CD4-positive, CD25-positive, alpha-beta regulatory T cell (primary cell): ENCODE measurements around the gene BIRC2. TPM values are rescaled to one million over a fixed set of nuclear protein-coding genes. Genes with fewer than 3 reads are reported as not detected.

ENCODE experiments used
- ATAC-seq, 2 donors: fragments of 150-1000 bp; cut with Tn5 transposase; one replicate each; pipeline ENCODE4 v1.10.0; 2021; ENCODE audit warnings: low read depth in 2 of 2, moderate number of reproducible peaks in 2 of 2, moderate library complexity in 1 of 2
- DNase-seq, 3 donors: peaks; one replicate each; pipeline versions ENCODE4 v3.0.0 to v3.0.0-alpha.2; 2012 to 2022; ENCODE audit warnings: mixed read lengths in 1 of 3
- H3K27ac ChIP-seq: one replicate; pipeline ENCODE4 v1.7.0; 2013; ENCODE audit warnings: mild to moderate bottlenecking, low read length; ENCODE audit not compliant: insufficient read depth, poor library complexity, severe bottlenecking
- H3K27me3 ChIP-seq: one replicate; pipeline ENCODE4 v1.7.0; 2013; ENCODE audit warnings: low read length; ENCODE audit not compliant: control insufficient read depth, insufficient read depth
- H3K36me3 ChIP-seq: one replicate; pipeline ENCODE4 v1.7.0; 2013; ENCODE audit warnings: mild to moderate bottlenecking, low read length, moderate library complexity; ENCODE audit not compliant: control insufficient read depth, insufficient read depth
- H3K4me1 ChIP-seq: 2 replicates; pipeline ENCODE4 v1.7.0; 2013; ENCODE audit warnings: mild to moderate bottlenecking, low read length; ENCODE audit not compliant: insufficient read depth, control insufficient read depth, poor library complexity, severe bottlenecking
- H3K4me3 ChIP-seq: one replicate; pipeline ENCODE4 v1.7.0; 2013; ENCODE audit warnings: low read depth, mild to moderate bottlenecking, low read length, moderate library complexity
- H3K9me3 ChIP-seq, 2 experiments: 1 replicate in 1 of 2; 2 replicates in 1 of 2; pipeline ENCODE4 v1.7.0; 2013; ENCODE audit warnings: low read length in 2 of 2, mild to moderate bottlenecking in 1 of 2, moderate library complexity in 1 of 2; ENCODE audit not compliant: control insufficient read depth in 2 of 2
- H3K27ac Mint-ChIP-seq, 3 donors: one replicate each; pipeline ENCODE4 v1.8.0; 2020 to 2022; ENCODE audit warnings: mild to moderate bottlenecking in 3 of 3, mixed read lengths in 3 of 3, moderate library complexity in 2 of 3
- H3K27me3 Mint-ChIP-seq: one replicate; pipeline ENCODE4 v1.8.0; 2022; ENCODE audit warnings: mild to moderate bottlenecking, mixed read lengths
- H3K36me3 Mint-ChIP-seq: one replicate; pipeline ENCODE4 v1.8.0; 2020; ENCODE audit warnings: mixed read lengths
- H3K4me1 Mint-ChIP-seq, 4 donors: one replicate each; pipeline ENCODE4 v1.8.0; 2020 to 2022; ENCODE audit warnings: mixed read lengths in 4 of 4, mild to moderate bottlenecking in 1 of 4
- H3K4me3 Mint-ChIP-seq, 4 donors: one replicate each; pipeline ENCODE4 v1.8.0; 2020 to 2022; ENCODE audit warnings: mild to moderate bottlenecking in 4 of 4, mixed read lengths in 4 of 4, moderate library complexity in 3 of 4
- H3K9me3 Mint-ChIP-seq, 7 donors: one replicate each; pipeline ENCODE4 v1.8.0; 2020 to 2022; ENCODE audit warnings: mixed read lengths in 7 of 7, mild to moderate bottlenecking in 3 of 7, moderate library complexity in 2 of 7
- polyA plus RNA-seq, 4 donors: library from polyadenylated mRNA; unstranded; fragments of 300-500 nt; fragmentation: Illumina TruSeq; gene quantifications; one replicate each; pipeline ENCODE4 v1.2.3, GENCODE V29; 2021
- total RNA-seq: library from RNA; stranded (reverse); gene quantifications from one replicate; pipeline ENCODE4 v1.2.3, GENCODE V29; 2022

Gene BIRC2
- total and polyA plus RNA-seq, 5 donors from 2014 or later = 33.0 to 105 (median 47.1) TPM

DNA sequence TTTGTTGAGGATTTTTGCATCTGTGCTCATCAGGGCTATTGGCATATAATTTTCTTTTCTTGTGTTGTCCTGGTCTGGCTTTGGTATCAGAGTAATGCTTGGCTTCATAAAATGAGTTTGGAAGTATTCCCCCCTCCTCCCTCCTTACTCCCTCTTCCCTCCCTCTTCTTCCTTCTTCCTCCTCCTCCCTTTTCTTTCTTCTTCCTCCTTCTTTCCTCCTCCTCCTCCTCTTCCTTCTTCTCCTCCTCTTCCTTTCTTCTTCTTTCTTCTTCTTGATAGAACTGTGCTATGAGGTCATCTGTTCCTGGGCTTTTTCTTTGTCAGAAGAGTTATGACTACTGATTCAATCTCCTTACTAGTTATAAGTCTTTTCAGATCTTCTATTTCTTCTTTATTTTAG is 10.1 kb downstream of the BIRC2 start:
- DNase-seq = no peak
- Histone ChIP-seq H3K36me3 (peaks cover 20% of the 10 kb centered on the region), H3K27ac (no peak overlapping the region), H3K27me3 (no peaks in the 10 kb centered on the region), H3K4me1 (peaks cover 19% of the 10 kb centered on the region), H3K4me3 (peak overlapping the region; percentile 1), H3K9me3 (peaks cover 0 to 3% of the 10 kb centered on the region in 2 experiments)
- peaks cover 38 to 77% (median 51%) of the 10 kb centered on the region in 4 donors for H3K4me1 Mint-ChIP-seq
- H3K4me3 Mint-ChIP-seq = peak overlapping the region in 2 of 4 donors; percentile 23 to 53
- peak overlapping the region in 2 of 3 donors; percentile 26 to 95 for H3K27ac Mint-ChIP-seq
- H3K36me3 Mint-ChIP-seq = peaks cover 61% of the 10 kb centered on the region
- no peaks in the 10 kb centered on the region for H3K27me3 Mint-ChIP-seq
- peaks cover 0 to 15% (median 4%) of the 10 kb centered on the region in 7 donors for H3K9me3 Mint-ChIP-seq
- ATAC-seq = no peak

DNA sequence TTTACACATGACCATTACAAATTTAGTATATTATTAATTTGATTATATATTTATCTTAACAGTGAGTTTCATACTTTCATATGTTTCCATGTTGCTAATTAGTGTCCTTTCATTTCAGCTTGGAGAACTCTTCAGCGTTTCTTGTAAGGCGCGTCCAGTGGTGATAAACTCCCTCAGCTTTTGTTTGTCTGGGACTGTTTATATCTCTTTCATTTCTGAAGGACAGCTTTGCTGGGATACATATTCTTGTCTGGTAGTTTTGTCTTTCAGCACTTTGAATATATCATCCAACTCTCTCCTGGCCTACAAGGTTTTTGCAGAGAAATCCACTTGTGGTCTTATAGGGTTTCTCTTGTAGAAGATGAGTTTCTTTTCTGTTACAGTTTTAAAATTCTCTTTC is 12.4 kb downstream of the BIRC2 start:
- Mint-ChIP-seq H3K27me3 (no peaks in the 10 kb centered on the region), H3K27ac (peak overlapping the region in 2 of 3 donors; percentile 11 to 84), H3K4me1 (peaks cover 36 to 73% (median 54%) of the 10 kb centered on the region in 4 donors), H3K36me3 (peaks cover 55% of the 10 kb centered on the region), H3K4me3 (peak overlapping the region in 1 of 4 donors; percentile 38), H3K9me3 (peaks cover 0 to 15% (median 4%) of the 10 kb centered on the region in 7 donors)
- H3K4me3 ChIP-seq = no peak overlapping the region
- H3K4me1 ChIP-seq = peaks cover 23% of the 10 kb centered on the region
- H3K9me3 ChIP-seq = peaks cover 0 to 3% of the 10 kb centered on the region in 2 experiments
- H3K27me3 ChIP-seq = no peaks in the 10 kb centered on the region
- peaks cover 23% of the 10 kb centered on the region for H3K36me3 ChIP-seq
- no peak for ATAC-seq
- H3K27ac ChIP-seq = no peak overlapping the region
- no peak for DNase-seq

DNA sequence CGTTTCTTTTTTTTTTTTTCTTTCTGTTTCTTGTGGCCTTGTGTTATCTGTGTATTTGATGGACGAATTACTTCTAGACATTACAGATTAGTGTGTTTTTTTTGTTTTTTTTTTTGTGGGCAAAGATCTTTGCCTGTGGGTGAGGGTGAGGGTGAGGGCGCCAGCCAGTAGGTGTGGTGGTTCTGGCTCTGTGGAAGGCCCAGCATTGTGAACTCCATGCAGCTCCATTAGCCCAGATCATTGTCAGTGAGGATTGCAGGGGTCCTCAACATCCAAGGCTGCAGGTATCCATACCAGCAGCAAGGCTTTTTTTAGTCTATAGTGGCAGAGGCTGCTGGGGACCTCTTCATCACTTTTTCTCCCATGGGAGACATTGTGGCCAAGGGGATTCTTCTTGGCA is 13.7 kb downstream of the BIRC2 start:
- H3K27me3 ChIP-seq = no peaks in the 10 kb centered on the region
- DNase-seq (peak; percentile 24 to 48 (median 32)), ATAC-seq (peak; percentile 34 to 44)
- peak overlapping the region; percentile 68 for H3K4me3 ChIP-seq
- peaks cover 53% of the 10 kb centered on the region for H3K36me3 Mint-ChIP-seq
- peak overlapping the region; percentile 69 to 88 (median 79) for H3K4me3 Mint-ChIP-seq
- H3K36me3 ChIP-seq = peaks cover 35% of the 10 kb centered on the region
- H3K27ac ChIP-seq = peak overlapping the region; percentile 75
- H3K27me3 Mint-ChIP-seq = no peaks in the 10 kb centered on the region
- peaks cover 0 to 3% of the 10 kb centered on the region in 2 experiments for H3K9me3 ChIP-seq
- peak overlapping the region; percentile 84 to 95 (median 92) for H3K27ac Mint-ChIP-seq
- peaks cover 24 to 66% (median 51%) of the 10 kb centered on the region in 4 donors for H3K4me1 Mint-ChIP-seq
- H3K4me1 ChIP-seq = peaks cover 23% of the 10 kb centered on the region
- H3K9me3 Mint-ChIP-seq = peaks cover 0 to 11% (median 3%) of the 10 kb centered on the region in 7 donors

DNA sequence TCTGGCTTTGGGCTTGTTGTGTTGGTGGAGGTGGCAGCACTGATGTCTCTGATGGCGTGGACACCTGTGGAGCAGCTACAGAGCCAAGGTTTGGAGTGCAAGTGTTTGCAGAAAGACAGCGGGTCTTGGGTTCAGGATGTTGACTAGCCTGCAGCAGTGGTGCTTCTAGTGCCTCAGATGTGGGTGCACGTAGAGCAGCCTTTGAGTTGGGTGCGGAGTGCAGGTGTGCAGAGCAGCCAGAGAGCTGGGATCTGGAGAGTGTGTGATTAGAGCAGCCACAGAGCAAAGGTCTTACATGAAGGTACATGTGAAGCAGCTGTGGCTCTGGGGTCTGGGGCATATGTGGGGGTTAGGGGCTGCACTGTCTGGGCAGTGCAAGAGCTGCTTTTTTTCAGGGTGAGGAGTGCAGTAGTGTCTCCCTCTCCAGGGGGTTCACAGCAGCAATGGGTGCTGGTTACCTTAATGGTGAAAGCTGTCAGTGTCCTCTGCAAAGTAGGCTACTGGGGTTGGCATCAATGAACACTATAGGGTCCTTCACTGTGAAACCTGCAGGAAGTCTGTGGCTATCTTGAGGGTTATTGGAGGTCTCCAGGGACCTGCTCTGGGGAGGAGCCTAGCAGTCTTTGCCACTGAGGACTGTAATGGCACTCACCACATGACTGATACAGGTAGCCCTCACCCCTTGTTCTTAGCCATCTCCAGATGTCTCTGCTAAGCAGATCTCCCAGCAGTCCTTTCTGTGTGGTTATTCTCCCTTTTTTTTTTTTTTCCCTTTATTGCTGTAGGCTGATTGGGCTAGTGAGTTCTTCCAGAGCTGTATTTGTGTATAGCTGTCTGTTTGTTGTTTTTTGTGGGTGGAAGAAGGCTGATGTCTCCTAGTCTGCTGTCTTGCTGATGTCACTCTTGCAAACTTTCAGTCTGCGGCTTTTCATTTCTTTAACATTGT is 14.3 kb downstream of the BIRC2 start:
- Histone ChIP-seq H3K4me1 (peaks cover 23% of the 10 kb centered on the region), H3K27me3 (no peaks in the 10 kb centered on the region), H3K36me3 (peaks cover 41% of the 10 kb centered on the region), H3K27ac (peak overlapping the region; percentile 75), H3K9me3 (peaks cover 0 to 3% of the 10 kb centered on the region in 2 experiments), H3K4me3 (peak overlapping the region; percentile 68)
- Mint-ChIP-seq H3K36me3 (peaks cover 52% of the 10 kb centered on the region), H3K27me3 (no peaks in the 10 kb centered on the region), H3K4me1 (peaks cover 21 to 67% (median 47%) of the 10 kb centered on the region in 4 donors), H3K27ac (peak overlapping the region; percentile 92 to 97 (median 95)), H3K4me3 (peak overlapping the region; percentile 69 to 88 (median 79)), H3K9me3 (peaks cover 0 to 10% (median 3%) of the 10 kb centered on the region in 7 donors)
- ATAC-seq = peak; percentile 82 to 87
- DNase-seq = peak; percentile 29 to 80 (median 69)

DNA sequence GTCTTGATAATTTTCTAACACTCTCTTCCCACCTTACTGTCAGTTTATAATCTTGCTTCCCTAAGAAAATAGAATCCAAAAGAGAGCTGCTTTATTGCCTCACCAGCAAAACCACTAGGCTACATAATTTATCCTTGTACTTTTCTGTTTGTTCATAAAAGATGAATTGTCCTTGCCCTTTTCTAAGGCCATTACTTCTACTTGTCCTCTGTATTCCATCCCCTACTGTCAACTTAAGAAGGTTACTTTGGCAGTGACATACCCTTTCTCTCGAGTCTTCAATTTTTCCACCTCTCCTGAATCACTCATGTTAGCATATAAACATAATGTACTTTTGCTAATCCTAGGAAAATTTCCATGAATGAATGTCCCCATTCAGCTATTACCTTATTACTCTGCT is 18.0 kb downstream of the BIRC2 start:
- peaks cover 33 to 57% (median 51%) of the 10 kb centered on the region in 4 donors for H3K4me1 Mint-ChIP-seq
- peaks cover 42% of the 10 kb centered on the region for H3K36me3 Mint-ChIP-seq
- peaks cover 0 to 5% (median 2%) of the 10 kb centered on the region in 7 donors for H3K9me3 Mint-ChIP-seq
- H3K4me1 ChIP-seq = peaks cover 35% of the 10 kb centered on the region
- ATAC-seq (no peak), DNase-seq (no peak)
- no peaks in the 10 kb centered on the region for H3K27me3 ChIP-seq
- H3K27me3 Mint-ChIP-seq = no peaks in the 10 kb centered on the region
- peak overlapping the region; percentile 1 to 62 (median 50) for H3K27ac Mint-ChIP-seq
- H3K9me3 ChIP-seq = no peaks in the 10 kb centered on the region
- H3K27ac ChIP-seq = no peak overlapping the region
- H3K36me3 ChIP-seq = peaks cover 47% of the 10 kb centered on the region
- no peak overlapping the region for H3K4me3 ChIP-seq
- no peak overlapping the region for H3K4me3 Mint-ChIP-seq

DNA sequence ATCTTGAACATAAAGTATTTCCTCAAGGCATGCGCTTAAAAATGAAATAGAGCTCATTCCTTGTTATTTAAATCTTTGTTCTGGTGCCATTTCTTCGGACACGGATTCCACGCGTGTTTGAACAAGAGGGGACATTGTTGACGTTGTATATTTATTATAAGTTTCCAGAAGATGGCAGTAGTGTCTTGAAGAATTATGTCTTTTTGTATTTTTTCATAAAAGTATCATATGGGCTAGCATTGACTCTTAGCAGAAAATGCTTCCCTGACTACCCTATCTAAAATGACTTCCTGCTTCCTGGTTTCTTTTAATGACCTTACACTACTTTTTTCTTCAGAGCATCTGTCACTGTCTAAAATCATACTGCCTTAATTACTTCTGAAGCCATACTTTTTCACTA is 20.4 kb downstream of the BIRC2 start:
- H3K9me3 Mint-ChIP-seq = peaks cover 0 to 2% (median 0%) of the 10 kb centered on the region in 7 donors
- Histone ChIP-seq H3K27me3 (no peaks in the 10 kb centered on the region), H3K4me3 (peak overlapping the region; percentile 5), H3K4me1 (peaks cover 17% of the 10 kb centered on the region), H3K9me3 (no peaks in the 10 kb centered on the region), H3K36me3 (peaks cover 44% of the 10 kb centered on the region), H3K27ac (peak overlapping the region; percentile 28)
- ATAC-seq (peak; percentile 71 to 72), DNase-seq (peak in 2 of 3 donors; percentile 58 to 63)
- peak overlapping the region; percentile 72 to 88 (median 72) for H3K27ac Mint-ChIP-seq
- H3K4me1 Mint-ChIP-seq = peaks cover 25 to 41% (median 36%) of the 10 kb centered on the region in 4 donors
- H3K27me3 Mint-ChIP-seq = no peaks in the 10 kb centered on the region
- H3K4me3 Mint-ChIP-seq = peak overlapping the region in 3 of 4 donors; percentile 1 to 12 (median 2)
- H3K36me3 Mint-ChIP-seq = peaks cover 37% of the 10 kb centered on the region

DNA sequence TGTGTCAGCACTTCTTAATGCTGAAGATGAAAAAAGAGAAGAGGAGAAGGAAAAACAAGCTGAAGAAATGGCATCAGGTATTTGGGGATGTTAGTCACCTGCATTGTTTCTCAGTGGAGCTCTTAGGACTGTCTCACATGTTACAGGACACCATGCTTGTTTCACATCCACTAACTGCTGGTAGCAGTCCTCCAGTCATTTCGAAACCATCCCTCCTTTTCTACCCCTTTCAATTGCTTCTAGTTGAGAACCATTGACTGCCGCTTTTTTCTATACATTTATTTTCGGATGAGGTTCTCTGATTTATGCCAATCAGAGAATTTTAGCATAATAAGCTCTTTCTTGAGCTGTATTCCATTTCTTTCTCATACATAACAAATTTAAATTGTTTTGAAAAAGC is 21.5 kb downstream of the BIRC2 start:
- DNase-seq (peak in 1 of 3 donors; percentile 79), ATAC-seq (peak in 1 of 2 donors; percentile 61)
- Mint-ChIP-seq H3K27ac (peak overlapping the region; percentile 29 to 72 (median 32)), H3K4me3 (peak overlapping the region in 2 of 4 donors; percentile 3 to 7), H3K36me3 (peaks cover 37% of the 10 kb centered on the region), H3K4me1 (peaks cover 25 to 38% (median 32%) of the 10 kb centered on the region in 4 donors), H3K27me3 (no peaks in the 10 kb centered on the region), H3K9me3 (peaks cover 0 to 2% (median 0%) of the 10 kb centered on the region in 7 donors)
- peaks cover 37% of the 10 kb centered on the region for H3K36me3 ChIP-seq
- H3K27me3 ChIP-seq = no peaks in the 10 kb centered on the region
- H3K4me3 ChIP-seq = no peak overlapping the region
- H3K27ac ChIP-seq = no peak overlapping the region
- peaks cover 15% of the 10 kb centered on the region for H3K4me1 ChIP-seq
- no peaks in the 10 kb centered on the region for H3K9me3 ChIP-seq
